Spinal cord (tissue), 10 donors: Measurements from ENCODE around the gene ARHGEF35. TPM values are rescaled to one million over a fixed set of nuclear protein-coding genes. Genes with fewer than 3 reads are reported as not detected.
"Not testable (repeated sequence)": the region's sequence is repeated elsewhere in the genome, so short reads cannot be mapped to it uniquely, and the experiment has no call there.

Source experiments
- DNase-seq, 6 donors: peaks; one replicate each; pipeline versions ENCODE4 v3.0.0 to v3.0.0-alpha.2; 2013 to 2015; ENCODE audit warnings: low spot score in 6 of 6, low read depth in 4 of 6
- H3K27ac ChIP-seq: one replicate; pipeline ENCODE4 v1.5.1; 2013; ENCODE audit warnings: low read depth, low read length, control low read depth
- H3K27me3 ChIP-seq: one replicate; pipeline ENCODE4 v1.6.1; 2013; ENCODE audit warnings: low read length; ENCODE audit not compliant: control insufficient read depth, insufficient read depth
- H3K36me3 ChIP-seq: one replicate; pipeline ENCODE4 v1.6.1; 2013; ENCODE audit warnings: low read length; ENCODE audit not compliant: control insufficient read depth, insufficient read depth
- H3K4me1 ChIP-seq: one replicate; pipeline ENCODE4 v1.6.1; 2013; ENCODE audit warnings: low read length; ENCODE audit not compliant: control insufficient read depth, insufficient read depth
- H3K4me3 ChIP-seq: one replicate; pipeline ENCODE4 v1.5.1; 2013; ENCODE audit warnings: low read depth, low read length, control low read depth
- H3K9me3 ChIP-seq: one replicate; pipeline ENCODE4 v1.6.1; 2013; ENCODE audit warnings: low read length; ENCODE audit not compliant: control insufficient read depth, insufficient read depth
- WGBS: methylation state at CpG from one replicate; pipeline ENCODE4 v1.1.5; 2013; ENCODE audit warnings: missing lambda C conversion rate; ENCODE audit not compliant: insufficient coverage; 5-methylcytosine and 5-hydroxymethylcytosine counted together
- polyA plus RNA-seq, 2 donors: library from polyadenylated mRNA; unstranded; fragments of 120-200 nt; gene quantifications; one replicate each; pipeline ENCODE4 v1.2.1, GENCODE V29; 2013; ENCODE audit not compliant: insufficient read length in 2 of 2
- total RNA-seq, 2 donors: library from RNA; depleted of rRNA in 1 of 2; stranded (reverse); fragments of 120-200 nt in 1 of 2; fragments of >200 nt in 1 of 2; gene quantifications; one replicate each; pipeline versions ENCODE4 v1.2.3 to v1.2.4, GENCODE V29; 2013 to 2014
- donor health status: healthy.

Gene ARHGEF35
- total and polyA plus RNA-seq, 4 donors, result 0.89 to 2.6 (median 1.6) TPM

GRCh38 chr7:144187848-144188247 lies 7.8 kb downstream of the ARHGEF35 start:
- H3K4me3 ChIP-seq, H3K27me3 ChIP-seq, H3K27ac ChIP-seq, H3K4me1 ChIP-seq, H3K36me3 ChIP-seq, DNase-seq, H3K9me3 ChIP-seq: not testable (repeated sequence)
- no CpG with 5 or more reads among the region's 5 CpGs for WGBS

DNA sequence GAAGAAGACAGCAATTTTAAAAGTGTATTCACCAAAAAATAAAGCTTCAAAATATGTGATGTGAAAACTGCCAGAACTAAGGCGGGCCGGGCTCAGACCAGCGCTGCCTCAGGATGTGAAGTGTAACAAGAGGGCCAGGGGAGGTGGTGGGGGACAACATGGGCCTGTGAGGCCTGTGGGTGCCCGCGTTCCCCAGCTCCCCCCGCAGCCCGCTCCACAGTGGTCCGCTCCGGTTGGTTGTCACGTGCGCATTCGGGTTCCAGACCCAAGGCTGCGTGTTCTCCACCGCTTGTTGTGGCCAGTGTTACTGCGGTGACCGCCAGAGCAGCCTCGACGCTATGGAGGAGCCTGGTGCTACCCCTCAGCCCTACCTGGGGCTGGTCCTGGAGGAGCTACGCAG lies 12.5 kb downstream of the ARHGEF35 start, which contains the start of gene CTAGE4:
Gene CTAGE4, plus strand, starts transcription at position 301 of the 400 bp plus-strand sequence. Its CDS starts 38 bp downstream, at position 339.
- H3K36me3 ChIP-seq, DNase-seq, H3K27ac ChIP-seq, H3K4me3 ChIP-seq, H3K4me1 ChIP-seq, H3K9me3 ChIP-seq, H3K27me3 ChIP-seq: not testable (repeated sequence)
- WGBS, result no CpG with 5 or more reads among the region's 19 CpGs

- H3K36me3 ChIP-seq, H3K27ac ChIP-seq, H3K9me3 ChIP-seq, H3K4me1 ChIP-seq, H3K4me3 ChIP-seq, H3K27me3 ChIP-seq, DNase-seq: not testable (repeated sequence)
- WGBS, result no CpG with 5 or more reads among the region's 2 CpGs
These were observed 16.5 kb downstream of the ARHGEF35 start for GRCh38 chr7:144179165-144179479.

- not testable (repeated sequence) for H3K9me3 ChIP-seq, H3K4me1 ChIP-seq, H3K4me3 ChIP-seq, DNase-seq, H3K27me3 ChIP-seq, H3K36me3 ChIP-seq, H3K27ac ChIP-seq
- WGBS, result no CpG with 5 or more reads among the region's 10 CpGs
These were observed 17.1 kb downstream of the ARHGEF35 start for GRCh38 chr7:144178380-144179164.

GRCh38 chr7:144174613-144175012 lies 21.0 kb downstream of the ARHGEF35 start:
- Histone ChIP-seq H3K4me1 (no peaks in the 10 kb centered on the region), H3K27ac (no peak overlapping the region), H3K9me3 (peaks cover 2% of the 10 kb centered on the region), H3K36me3 (no peaks in the 10 kb centered on the region), H3K4me3 (no peak overlapping the region), H3K27me3 (no peaks in the 10 kb centered on the region)
- DNase-seq, result no peak
- WGBS, result no CpG with 5 or more reads among the region's 5 CpGs

GRCh38 chr7:144171594-144172350 lies 23.9 kb downstream of the ARHGEF35 start:
- WGBS, result 94% methylated on average over 3 of the region's 4 CpGs
- H3K4me1 ChIP-seq, H3K9me3 ChIP-seq, H3K4me3 ChIP-seq, DNase-seq, H3K27me3 ChIP-seq, H3K27ac ChIP-seq, H3K36me3 ChIP-seq: not testable (repeated sequence)

DNA sequence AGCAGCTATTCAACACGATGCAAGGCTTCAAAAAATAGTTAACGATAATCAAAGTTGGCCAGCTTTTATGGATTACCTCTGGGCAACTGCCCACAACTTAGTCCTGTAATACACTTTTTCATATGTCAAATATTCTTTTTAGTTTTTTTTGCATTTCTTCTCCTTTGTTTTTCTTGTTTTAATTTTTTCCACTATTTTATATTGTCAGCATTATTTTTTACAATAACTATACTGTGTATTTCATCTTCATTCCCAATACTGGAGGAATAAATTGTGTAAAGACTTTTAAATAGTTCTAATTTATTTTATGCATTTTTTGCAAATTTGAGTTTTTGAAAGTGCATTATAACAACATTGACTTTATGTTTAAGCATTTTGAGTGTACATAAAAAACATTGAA lies 30.8 kb downstream of the ARHGEF35 start:
- H3K36me3 ChIP-seq, result no peaks in the 10 kb centered on the region
- peaks cover 2% of the 10 kb centered on the region for H3K9me3 ChIP-seq
- H3K4me3 ChIP-seq, result no peak overlapping the region
- H3K27me3 ChIP-seq, result no peaks in the 10 kb centered on the region
- no CpG with 5 or more reads among the region's 2 CpGs for WGBS
- DNase-seq, result no peak
- no peaks in the 10 kb centered on the region for H3K4me1 ChIP-seq
- no peak overlapping the region for H3K27ac ChIP-seq

DNA sequence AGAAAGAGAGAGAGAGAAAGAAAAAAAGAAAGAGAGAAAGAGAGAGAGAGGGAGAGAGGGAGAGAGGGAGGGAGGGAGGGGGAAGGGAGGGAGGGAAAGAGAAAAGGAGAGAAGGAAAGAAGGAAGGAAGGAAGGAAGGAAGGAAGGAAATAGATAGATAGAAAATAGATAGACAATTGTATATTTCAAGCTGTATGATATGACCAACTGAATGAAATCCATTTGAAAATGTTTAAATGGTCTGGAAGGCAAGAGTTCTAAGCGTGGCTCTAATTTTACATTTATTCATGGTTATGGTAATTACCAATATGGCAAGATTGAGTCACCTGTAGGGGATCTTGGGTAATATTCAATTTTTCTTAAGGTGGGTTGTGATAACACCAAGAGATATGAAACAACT lies 36.8 kb downstream of the ARHGEF35 start:
- no peaks in the 10 kb centered on the region for H3K27me3 ChIP-seq
- peaks cover 2% of the 10 kb centered on the region for H3K9me3 ChIP-seq
- H3K4me1 ChIP-seq, result no peaks in the 10 kb centered on the region
- DNase-seq, result no peak
- WGBS, result no CpG with 5 or more reads among the region's 1 CpG
- no peak overlapping the region for H3K4me3 ChIP-seq
- no peaks in the 10 kb centered on the region for H3K36me3 ChIP-seq
- H3K27ac ChIP-seq, result no peak overlapping the region

DNA sequence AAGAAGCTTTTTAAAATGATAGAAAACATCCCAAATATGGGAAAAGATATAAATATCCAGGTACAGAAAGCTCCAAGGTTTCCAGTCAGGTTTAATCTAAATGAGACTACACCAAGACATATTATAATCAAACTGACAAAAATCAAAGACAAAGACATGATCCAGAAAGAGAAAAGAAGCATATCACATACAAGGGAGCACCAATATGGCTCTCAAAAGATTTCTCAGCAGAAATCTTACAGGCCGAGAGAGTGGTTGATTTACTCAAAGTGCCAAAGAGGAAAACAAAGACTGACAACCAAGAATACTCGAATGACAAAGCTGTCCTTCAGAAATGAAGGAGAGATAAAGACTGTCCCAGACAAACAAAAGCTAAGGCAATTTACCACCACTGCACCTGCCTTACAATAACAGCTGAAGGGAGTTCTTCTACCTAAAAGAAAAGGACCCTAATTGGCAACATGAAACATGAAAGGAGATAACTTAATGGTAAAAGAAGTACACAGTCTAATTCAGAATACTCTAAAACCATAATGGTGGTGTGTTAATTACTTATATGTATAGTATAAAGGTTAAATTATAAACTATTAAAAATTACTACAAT lies 47.3 kb downstream of the ARHGEF35 start:
- Histone ChIP-seq H3K27me3 (no peaks in the 10 kb centered on the region), H3K27ac (no peak overlapping the region), H3K4me1 (no peaks in the 10 kb centered on the region), H3K9me3 (peaks cover 5% of the 10 kb centered on the region), H3K4me3 (no peak overlapping the region), H3K36me3 (no peaks in the 10 kb centered on the region)
- DNase-seq, result no peak
- no CpG with 5 or more reads among the region's 2 CpGs for WGBS
